ENCODE results near the gene GAB2. TPM values are rescaled to one million over a fixed set of nuclear protein-coding genes. Genes with fewer than 3 reads are reported as not detected.

GAB2 gene
- total RNA-seq, 1 donor from 2014 or later, result 65.8 TPM

DNA sequence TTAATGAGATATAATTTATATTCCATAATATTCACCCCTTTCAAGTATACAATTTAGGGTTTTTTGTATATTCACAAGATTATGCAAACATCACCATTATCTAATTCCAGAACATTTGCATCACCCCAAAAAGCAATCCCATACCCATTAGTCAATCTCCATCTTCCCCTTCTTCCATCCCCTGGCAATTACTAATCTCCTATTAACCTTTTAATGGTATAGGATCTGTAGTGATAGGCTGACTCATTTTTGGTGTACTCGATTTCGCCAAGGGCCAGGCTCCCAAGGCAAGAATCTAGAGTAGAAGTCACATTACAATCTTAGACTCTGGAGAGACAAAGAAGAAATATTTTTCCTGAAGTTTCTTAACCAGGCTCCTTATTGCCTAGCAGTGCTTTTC lies 113.4 kb downstream of the GAB2 start:
- Histone ChIP-seq H3K4me3 (no peak overlapping the region), H3K27ac (no peak overlapping the region), H3K9me3 (no peaks in the 10 kb centered on the region), H3K36me3 (no peaks in the 10 kb centered on the region), H3K4me1 (peaks cover 19% of the 10 kb centered on the region), H3K27me3 (no peaks in the 10 kb centered on the region)
- intact Hi-C loops (cut with DNase I), result no loop called here
- DNase-seq, result no peak
- no peak for ATAC-seq
- TF ChIP-seq, protein P1, sequence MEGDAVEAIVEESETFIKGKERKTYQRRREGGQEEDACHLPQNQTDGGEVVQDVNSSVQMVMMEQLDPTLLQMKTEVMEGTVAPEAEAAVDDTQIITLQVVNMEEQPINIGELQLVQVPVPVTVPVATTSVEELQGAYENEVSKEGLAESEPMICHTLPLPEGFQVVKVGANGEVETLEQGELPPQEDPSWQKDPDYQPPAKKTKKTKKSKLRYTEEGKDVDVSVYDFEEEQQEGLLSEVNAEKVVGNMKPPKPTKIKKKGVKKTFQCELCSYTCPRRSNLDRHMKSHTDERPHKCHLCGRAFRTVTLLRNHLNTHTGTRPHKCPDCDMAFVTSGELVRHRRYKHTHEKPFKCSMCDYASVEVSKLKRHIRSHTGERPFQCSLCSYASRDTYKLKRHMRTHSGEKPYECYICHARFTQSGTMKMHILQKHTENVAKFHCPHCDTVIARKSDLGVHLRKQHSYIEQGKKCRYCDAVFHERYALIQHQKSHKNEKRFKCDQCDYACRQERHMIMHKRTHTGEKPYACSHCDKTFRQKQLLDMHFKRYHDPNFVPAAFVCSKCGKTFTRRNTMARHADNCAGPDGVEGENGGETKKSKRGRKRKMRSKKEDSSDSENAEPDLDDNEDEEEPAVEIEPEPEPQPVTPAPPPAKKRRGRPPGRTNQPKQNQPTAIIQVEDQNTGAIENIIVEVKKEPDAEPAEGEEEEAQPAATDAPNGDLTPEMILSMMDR (IDR thresholded peaks at IDR 0.05), result no peak

DNA sequence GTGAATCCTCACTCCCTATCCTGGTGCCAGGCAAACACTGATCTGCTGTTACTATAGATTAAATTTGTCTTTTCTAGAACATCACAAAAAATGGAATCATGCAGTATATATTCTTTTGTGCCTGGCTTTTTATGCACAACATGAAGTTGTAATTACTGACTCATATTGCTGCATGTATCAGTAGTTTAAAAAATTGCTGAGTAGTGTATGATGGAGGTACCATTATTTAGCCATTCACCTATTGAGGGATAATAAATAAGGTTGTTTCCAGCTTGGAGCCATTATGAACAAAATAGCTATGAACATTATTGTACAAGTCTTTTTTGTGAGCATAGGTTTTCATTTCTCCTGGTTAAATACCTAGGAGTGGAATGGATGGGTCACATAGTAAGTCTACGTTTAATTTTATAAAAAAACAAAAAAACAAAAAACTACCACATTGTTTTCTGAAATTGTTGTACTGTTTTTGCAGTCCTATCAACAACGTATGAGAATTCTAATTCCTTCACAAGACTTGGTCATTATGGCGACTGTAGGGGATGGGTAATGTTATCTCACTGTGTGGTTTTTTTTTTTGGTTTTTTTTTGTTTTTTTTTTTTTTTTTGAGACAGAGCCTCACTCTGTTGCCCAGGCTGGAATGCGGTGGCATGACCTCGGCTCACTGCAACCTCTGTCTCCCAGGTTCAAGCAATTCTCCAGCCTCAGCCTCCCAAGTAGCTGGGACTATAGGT lies 117.3 kb downstream of the GAB2 start:
- no peaks in the 10 kb centered on the region for H3K27me3 ChIP-seq
- ATAC-seq (no peak), DNase-seq (no peak)
- H3K4me3 ChIP-seq, result no peak overlapping the region
- no peaks in the 10 kb centered on the region for H3K9me3 ChIP-seq
- H3K4me1 ChIP-seq, result peaks cover 16% of the 10 kb centered on the region
- TF ChIP-seq, protein P1 (IDR thresholded peaks at IDR 0.05), result no peak
- intact Hi-C loops (cut with DNase I), result no loop called here
- no peak overlapping the region for H3K27ac ChIP-seq
- H3K36me3 ChIP-seq, result no peaks in the 10 kb centered on the region

DNA sequence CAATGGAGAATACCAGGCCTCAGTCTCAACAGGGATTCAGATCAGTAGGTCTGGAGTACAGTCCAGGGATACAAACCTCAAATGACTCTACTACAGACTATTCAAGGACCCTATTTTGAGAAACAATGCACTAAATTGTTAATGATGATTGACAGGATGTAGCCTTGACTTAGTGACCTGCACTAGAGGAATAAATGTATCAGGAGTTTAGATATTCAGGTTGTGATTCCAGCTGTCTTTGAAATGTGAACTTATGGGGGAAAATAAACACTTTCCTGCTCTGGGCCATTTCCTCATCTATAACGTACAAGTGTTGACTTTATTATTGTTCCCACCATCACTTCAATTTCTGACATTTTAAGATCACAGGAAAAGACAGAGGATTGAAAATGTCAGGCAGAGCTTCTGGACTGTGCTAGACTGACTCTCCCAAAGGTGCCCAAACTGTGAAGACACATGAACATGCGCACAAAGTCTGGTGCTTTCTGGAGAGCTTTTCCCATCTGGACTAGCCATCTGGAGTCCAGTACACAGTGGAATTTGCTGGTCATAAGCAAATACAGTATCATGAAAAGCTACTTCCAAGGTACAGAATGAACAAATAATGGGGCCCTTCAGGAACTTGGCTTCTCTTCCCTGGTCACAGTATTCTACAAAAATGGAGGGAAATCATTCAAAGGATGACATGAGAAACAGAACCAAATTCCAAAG lies 118.5 kb downstream of the GAB2 start:
- ATAC-seq (no peak), DNase-seq (no peak)
- intact Hi-C loops (cut with DNase I), result no loop called here
- no peak overlapping the region for H3K4me3 ChIP-seq
- TF ChIP-seq, protein P1 (IDR thresholded peaks at IDR 0.05), result no peak
- H3K27ac ChIP-seq, result no peak overlapping the region
- no peaks in the 10 kb centered on the region for H3K27me3 ChIP-seq
- peaks cover 5% of the 10 kb centered on the region for H3K4me1 ChIP-seq
- H3K9me3 ChIP-seq, result no peaks in the 10 kb centered on the region
- no peaks in the 10 kb centered on the region for H3K36me3 ChIP-seq

DNA sequence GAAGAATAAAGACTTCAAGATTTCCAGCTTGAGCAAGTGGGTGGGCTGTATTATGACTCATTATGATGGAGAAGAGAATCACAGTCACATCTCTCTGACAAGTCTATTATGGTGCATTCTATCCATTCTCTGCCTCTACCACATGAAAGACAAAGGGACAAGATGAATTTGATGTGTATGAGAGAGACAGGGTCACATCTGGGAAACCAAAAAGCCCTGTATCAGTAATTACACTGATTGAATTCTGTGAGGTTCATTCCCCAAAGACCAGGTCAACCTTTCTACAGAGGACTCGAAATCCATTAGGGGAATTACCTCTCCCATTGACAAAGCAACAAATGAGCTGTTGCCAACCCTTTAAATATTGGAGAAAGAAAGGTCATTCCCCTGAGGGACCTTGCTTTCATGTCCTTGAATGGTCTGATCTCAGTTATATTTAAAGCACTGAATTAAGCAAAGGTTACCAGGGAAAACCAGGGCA lies 119.3 kb downstream of the GAB2 start:
- Histone ChIP-seq H3K27me3 (no peaks in the 10 kb centered on the region), H3K4me3 (no peak overlapping the region), H3K27ac (no peak overlapping the region), H3K9me3 (no peaks in the 10 kb centered on the region), H3K36me3 (no peaks in the 10 kb centered on the region), H3K4me1 (peaks cover 8% of the 10 kb centered on the region)
- no peak for ATAC-seq
- no peak for DNase-seq
- intact Hi-C loops (cut with DNase I), result no loop called here
- TF ChIP-seq, protein P1 (IDR thresholded peaks at IDR 0.05), result no peak

DNA sequence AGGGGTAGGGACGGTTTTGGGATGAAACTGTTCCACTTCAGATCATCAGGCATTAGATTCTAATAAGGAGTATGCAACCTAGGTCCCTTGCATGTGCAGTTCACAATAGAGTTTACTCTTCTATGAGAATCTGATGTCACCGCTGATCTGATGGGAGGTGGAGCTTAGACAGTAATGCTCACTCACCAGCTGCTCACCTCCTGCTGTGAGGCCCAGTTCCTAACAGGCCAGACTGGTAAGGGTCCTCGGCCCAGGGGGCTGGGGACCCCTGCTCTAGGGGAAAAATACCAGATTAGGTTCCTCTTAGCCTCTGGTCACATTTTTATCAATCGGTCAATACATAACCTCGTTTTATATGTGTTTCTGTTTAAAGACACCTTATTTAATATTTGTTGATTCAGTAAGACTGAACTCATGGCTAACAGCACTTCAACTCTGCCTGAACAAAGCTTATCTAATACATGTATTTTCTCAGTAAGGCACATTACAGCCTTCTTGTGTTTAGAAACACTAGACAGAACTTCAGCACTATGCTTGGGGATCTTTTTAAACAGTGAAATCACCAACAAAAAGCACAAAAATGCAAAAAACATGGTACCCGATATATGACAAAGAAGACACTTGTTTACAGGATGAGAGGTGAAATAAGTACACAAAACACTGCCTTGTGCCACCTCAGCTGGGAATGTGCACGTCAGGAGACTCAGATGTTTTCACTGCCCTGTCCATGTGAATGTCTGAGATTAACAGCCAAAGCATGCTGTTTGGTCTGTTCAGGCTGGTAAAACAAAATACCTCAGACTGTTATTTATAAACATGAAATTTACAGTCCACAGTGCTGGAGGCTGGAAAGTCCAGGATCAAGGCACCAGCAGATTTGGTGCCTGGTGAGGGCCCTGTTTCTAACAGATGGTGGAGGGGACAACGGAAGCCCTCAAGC lies 121.4 kb downstream of the GAB2 start:
- H3K27ac ChIP-seq, result no peak overlapping the region
- no peak for DNase-seq
- no peaks in the 10 kb centered on the region for H3K9me3 ChIP-seq
- no peak for ATAC-seq
- peaks cover 17% of the 10 kb centered on the region for H3K4me1 ChIP-seq
- TF ChIP-seq, protein P1 (IDR thresholded peaks at IDR 0.05), result no peak
- no peaks in the 10 kb centered on the region for H3K36me3 ChIP-seq
- H3K4me3 ChIP-seq, result no peak overlapping the region
- H3K27me3 ChIP-seq, result no peaks in the 10 kb centered on the region
- intact Hi-C loops (cut with DNase I), result no loop called here

Data from upper lobe of right lung (tissue), 1 donor.